ENCODE measurements around the gene CHAF1B. TPM values are rescaled to one million over a fixed set of nuclear protein-coding genes. Genes with fewer than 3 reads are reported as not detected.

CHAF1B gene
- polyA plus RNA-seq, 4 donors = 0.89 to 4.1 (median 2.6) TPM

DNA sequence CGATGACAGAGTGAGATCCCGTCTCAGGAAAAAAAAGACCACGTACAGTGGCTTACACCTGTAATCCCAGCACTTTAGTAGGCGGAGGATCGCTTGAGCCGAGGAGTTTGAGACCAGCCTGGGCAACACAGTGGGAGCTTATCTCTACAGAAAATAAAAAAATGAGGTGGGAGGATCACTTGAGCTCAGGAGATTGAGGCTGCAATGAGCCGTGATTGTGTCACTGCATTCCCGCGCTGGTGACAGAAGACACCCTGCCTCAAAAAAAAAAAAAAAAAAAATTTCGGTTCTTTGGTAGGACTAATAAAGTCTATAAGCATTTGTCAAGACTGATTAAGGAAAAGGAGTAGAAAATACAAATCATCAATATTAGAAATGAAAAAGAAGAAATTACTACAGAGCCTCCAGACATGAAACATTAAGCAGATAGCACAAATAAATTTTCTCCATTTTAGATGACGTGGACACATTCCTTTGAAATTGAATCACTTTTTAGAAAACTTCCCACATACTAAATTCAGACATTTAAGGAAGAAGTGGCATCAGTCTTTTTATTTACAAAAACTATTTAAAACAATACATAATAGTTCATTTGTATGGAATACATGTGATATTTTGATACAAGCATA, 34.8 kb upstream of the CHAF1B start:
- Histone ChIP-seq H3K4me1 (ENCODE audit: control insufficient read depth in 3 of 3, insufficient read depth in 2 of 3, low read depth in 1 of 3, low read length in 2 of 3) (no peaks in the 10 kb centered on the region), H3K4me3 (ENCODE audit: low read depth in 1 of 3, low read length in 3 of 3) (no peak overlapping the region), H3K9me3 (ENCODE audit: control insufficient read depth in 2 of 2, insufficient read depth in 1 of 2, low read depth in 1 of 2, low read length in 1 of 2) (no peaks in the 10 kb centered on the region), H3K27ac (ENCODE audit: low read depth in 1 of 3, low read length in 2 of 3) (no peak overlapping the region), H3K27me3 (ENCODE audit: control insufficient read depth in 3 of 3, insufficient read depth in 3 of 3, low read length in 3 of 3) (no peaks in the 10 kb centered on the region), H3K36me3 (ENCODE audit: control insufficient read depth in 3 of 3, insufficient read depth in 2 of 3, low read depth in 1 of 3, low read length in 3 of 3) (peaks cover 12 to 46% (median 12%) of the 10 kb centered on the region in 3 donors)
- WGBS, 3 donors = 94 to 95% (median 95%) methylated on average over 11 of the region's 11 CpGs
- no peak for FAIRE-seq
- DNase-seq = no peak

GRCh38 chr21:36354918-36355680, 30.1 kb upstream of the CHAF1B start:
- Histone ChIP-seq H3K9me3 (ENCODE audit: control insufficient read depth in 2 of 2, insufficient read depth in 1 of 2, low read depth in 1 of 2, low read length in 1 of 2) (no peaks in the 10 kb centered on the region), H3K27ac (ENCODE audit: low read depth in 1 of 3, low read length in 2 of 3) (no peak overlapping the region), H3K36me3 (ENCODE audit: control insufficient read depth in 3 of 3, insufficient read depth in 2 of 3, low read depth in 1 of 3, low read length in 3 of 3) (peaks cover 6 to 41% (median 12%) of the 10 kb centered on the region in 3 donors), H3K27me3 (ENCODE audit: control insufficient read depth in 3 of 3, insufficient read depth in 3 of 3, low read length in 3 of 3) (no peaks in the 10 kb centered on the region), H3K4me1 (ENCODE audit: control insufficient read depth in 3 of 3, insufficient read depth in 2 of 3, low read depth in 1 of 3, low read length in 2 of 3) (no peaks in the 10 kb centered on the region), H3K4me3 (ENCODE audit: low read depth in 1 of 3, low read length in 3 of 3) (no peak overlapping the region)
- FAIRE-seq (no peak), DNase-seq (no peak)
- 91 to 96% (median 93%) methylated on average over 5 of the region's 5 CpGs for WGBS, 3 donors

GRCh38 chr21:36355868-36356267, 29.3 kb upstream of the CHAF1B start:
- Histone ChIP-seq H3K4me1 (ENCODE audit: control insufficient read depth in 3 of 3, insufficient read depth in 2 of 3, low read depth in 1 of 3, low read length in 2 of 3) (no peaks in the 10 kb centered on the region), H3K9me3 (ENCODE audit: control insufficient read depth in 2 of 2, insufficient read depth in 1 of 2, low read depth in 1 of 2, low read length in 1 of 2) (no peaks in the 10 kb centered on the region), H3K4me3 (ENCODE audit: low read depth in 1 of 3, low read length in 3 of 3) (no peak overlapping the region), H3K36me3 (ENCODE audit: control insufficient read depth in 3 of 3, insufficient read depth in 2 of 3, low read depth in 1 of 3, low read length in 3 of 3) (peaks cover 11 to 42% (median 18%) of the 10 kb centered on the region in 3 donors), H3K27ac (ENCODE audit: low read depth in 1 of 3, low read length in 2 of 3) (no peak overlapping the region), H3K27me3 (ENCODE audit: control insufficient read depth in 3 of 3, insufficient read depth in 3 of 3, low read length in 3 of 3) (no peaks in the 10 kb centered on the region)
- DNase-seq (no peak), FAIRE-seq (no peak)
- WGBS, 3 donors = 39 to 53% (median 52%) methylated on average over 2 of the region's 2 CpGs

- FAIRE-seq = no peak
Observed at GRCh38 chr21:36359185-36359584, 26.0 kb upstream of the CHAF1B start.

GRCh38 chr21:36369064-36369685, 16.0 kb upstream of the CHAF1B start:
- Histone ChIP-seq H3K36me3 (ENCODE audit: control insufficient read depth in 3 of 3, insufficient read depth in 2 of 3, low read depth in 1 of 3, low read length in 3 of 3) (peaks cover 20 to 43% (median 23%) of the 10 kb centered on the region in 3 donors), H3K4me3 (ENCODE audit: low read depth in 1 of 3, low read length in 3 of 3) (no peak overlapping the region), H3K4me1 (ENCODE audit: control insufficient read depth in 3 of 3, insufficient read depth in 2 of 3, low read depth in 1 of 3, low read length in 2 of 3) (no peaks in the 10 kb centered on the region), H3K27me3 (ENCODE audit: control insufficient read depth in 3 of 3, insufficient read depth in 3 of 3, low read length in 3 of 3) (no peaks in the 10 kb centered on the region), H3K9me3 (ENCODE audit: control insufficient read depth in 2 of 2, insufficient read depth in 1 of 2, low read depth in 1 of 2, low read length in 1 of 2) (no peaks in the 10 kb centered on the region), H3K27ac (ENCODE audit: low read depth in 1 of 3, low read length in 2 of 3) (no peak overlapping the region)
- WGBS, 3 donors = 74 to 87% (median 85%) methylated on average over 7 of the region's 7 CpGs
- FAIRE-seq (no peak), DNase-seq (no peak)

More at GRCh38 chr21:36359185-36359584, 26.0 kb upstream of the CHAF1B start:
- H3K36me3 ChIP-seq (ENCODE audit: control insufficient read depth in 3 of 3, insufficient read depth in 2 of 3, low read depth in 1 of 3, low read length in 3 of 3) = peaks cover 26 to 45% (median 29%) of the 10 kb centered on the region in 3 donors
- WGBS, 3 donors = 94 to 97% (median 97%) methylated on average over 2 of the region's 2 CpGs
- no peaks in the 10 kb centered on the region for H3K9me3 ChIP-seq (ENCODE audit: control insufficient read depth in 2 of 2, insufficient read depth in 1 of 2, low read depth in 1 of 2, low read length in 1 of 2)
- no peak for DNase-seq
- H3K27me3 ChIP-seq (ENCODE audit: control insufficient read depth in 3 of 3, insufficient read depth in 3 of 3, low read length in 3 of 3) = no peaks in the 10 kb centered on the region
- H3K4me1 ChIP-seq (ENCODE audit: control insufficient read depth in 3 of 3, insufficient read depth in 2 of 3, low read depth in 1 of 3, low read length in 2 of 3) = no peaks in the 10 kb centered on the region
- no peak overlapping the region for H3K27ac ChIP-seq (ENCODE audit: low read depth in 1 of 3, low read length in 2 of 3)
- no peak overlapping the region for H3K4me3 ChIP-seq (ENCODE audit: low read depth in 1 of 3, low read length in 3 of 3)

GRCh38 chr21:36375994-36376393, 9.2 kb upstream of the CHAF1B start:
- FAIRE-seq (no peak), DNase-seq (no peak)
- H3K27me3 ChIP-seq (ENCODE audit: control insufficient read depth in 3 of 3, insufficient read depth in 3 of 3, low read length in 3 of 3) = no peaks in the 10 kb centered on the region
- H3K36me3 ChIP-seq (ENCODE audit: control insufficient read depth in 3 of 3, insufficient read depth in 2 of 3, low read depth in 1 of 3, low read length in 3 of 3) = peaks cover 4 to 26% (median 11%) of the 10 kb centered on the region in 3 donors
- peaks cover 0 to 4% (median 0%) of the 10 kb centered on the region in 3 donors for H3K4me1 ChIP-seq (ENCODE audit: control insufficient read depth in 3 of 3, insufficient read depth in 2 of 3, low read depth in 1 of 3, low read length in 2 of 3)
- H3K27ac ChIP-seq (ENCODE audit: low read depth in 1 of 3, low read length in 2 of 3) = no peak overlapping the region
- H3K4me3 ChIP-seq (ENCODE audit: low read depth in 1 of 3, low read length in 3 of 3) = no peak overlapping the region
- no peaks in the 10 kb centered on the region for H3K9me3 ChIP-seq (ENCODE audit: control insufficient read depth in 2 of 2, insufficient read depth in 1 of 2, low read depth in 1 of 2, low read length in 1 of 2)

- DNase-seq (peak; percentile 19 to 24), FAIRE-seq (no peak)
- Histone ChIP-seq H3K27ac (ENCODE audit: low read depth in 1 of 3, low read length in 2 of 3) (peak overlapping the region in 1 of 3 donors; percentile 8), H3K4me1 (ENCODE audit: control insufficient read depth in 3 of 3, insufficient read depth in 2 of 3, low read depth in 1 of 3, low read length in 2 of 3) (peaks cover 0 to 4% (median 0%) of the 10 kb centered on the region in 3 donors), H3K36me3 (ENCODE audit: control insufficient read depth in 3 of 3, insufficient read depth in 2 of 3, low read depth in 1 of 3, low read length in 3 of 3) (peaks cover 2 to 23% (median 9%) of the 10 kb centered on the region in 3 donors), H3K9me3 (ENCODE audit: control insufficient read depth in 2 of 2, insufficient read depth in 1 of 2, low read depth in 1 of 2, low read length in 1 of 2) (no peaks in the 10 kb centered on the region), H3K27me3 (ENCODE audit: control insufficient read depth in 3 of 3, insufficient read depth in 3 of 3, low read length in 3 of 3) (no peaks in the 10 kb centered on the region), H3K4me3 (ENCODE audit: low read depth in 1 of 3, low read length in 3 of 3) (no peak overlapping the region)
- 40 to 62% (median 55%) methylated on average over 7 of the region's 7 CpGs for WGBS, 3 donors
Observed at GRCh38 chr21:36377391-36377842, 7.8 kb upstream of the CHAF1B start.

GRCh38 chr21:36379251-36379650, 5.9 kb upstream of the CHAF1B start:
- FAIRE-seq = no peak
- H3K27ac ChIP-seq (ENCODE audit: low read depth in 1 of 3, low read length in 2 of 3) = no peak overlapping the region
- no peak for DNase-seq
- H3K36me3 ChIP-seq (ENCODE audit: control insufficient read depth in 3 of 3, insufficient read depth in 2 of 3, low read depth in 1 of 3, low read length in 3 of 3) = peaks cover 2 to 16% (median 9%) of the 10 kb centered on the region in 3 donors
- no peak overlapping the region for H3K4me3 ChIP-seq (ENCODE audit: low read depth in 1 of 3, low read length in 3 of 3)
- no peaks in the 10 kb centered on the region for H3K27me3 ChIP-seq (ENCODE audit: control insufficient read depth in 3 of 3, insufficient read depth in 3 of 3, low read length in 3 of 3)
- 94 to 95% (median 94%) methylated on average over 6 of the region's 6 CpGs for WGBS, 3 donors
- peaks cover 0 to 4% (median 0%) of the 10 kb centered on the region in 3 donors for H3K4me1 ChIP-seq (ENCODE audit: control insufficient read depth in 3 of 3, insufficient read depth in 2 of 3, low read depth in 1 of 3, low read length in 2 of 3)
- H3K9me3 ChIP-seq (ENCODE audit: control insufficient read depth in 2 of 2, insufficient read depth in 1 of 2, low read depth in 1 of 2, low read length in 1 of 2) = no peaks in the 10 kb centered on the region
